Esophagus muscularis mucosa (tissue), 4 donors: ENCODE measurements around the gene ESRRB. TPM values are rescaled to one million over a fixed set of nuclear protein-coding genes. Genes with fewer than 3 reads are reported as not detected.

Source experiments
- DNase-seq: peaks from one replicate; pipeline ENCODE4 v3.0.0-alpha.2; 2017; ENCODE audit errors: extremely low spot score
- H3K27ac ChIP-seq, 4 donors: fragments of 200-600 bp; sonication (generic); replicated peaks in 1 of 4; 1 replicate in 3 of 4; 2 replicates in 1 of 4; pipeline ENCODE4 v1.5.1; 2016 to 2019; ENCODE audit warnings: mild to moderate bottlenecking in 1 of 4
- H3K27me3 ChIP-seq, 4 donors: fragments of 200-600 bp; sonication (generic); one replicate each; pipeline versions ENCODE4 v1.5.1 to v1.6.0; 2016 to 2019
- H3K36me3 ChIP-seq, 4 donors: fragments of 200-600 bp; sonication (generic); one replicate each; pipeline ENCODE4 v1.5.1; 2016 to 2019
- H3K4me1 ChIP-seq, 4 donors: fragments of 200-600 bp; sonication (generic); one replicate each; pipeline ENCODE4 v1.5.1; 2016 to 2019
- H3K4me3 ChIP-seq, 4 donors: fragments of 200-600 bp; sonication (generic); 1 replicate in 2 of 4; 2 replicates in 2 of 4; pipeline ENCODE4 v1.5.1; 2016 to 2019; ENCODE audit warnings: mild to moderate bottlenecking in 4 of 4, moderate library complexity in 1 of 4
- H3K9me3 ChIP-seq, 4 donors: fragments of 200-600 bp; sonication (generic); 1 replicate in 3 of 4; 2 replicates in 1 of 4; pipeline ENCODE4 v1.5.1; 2016 to 2019
- CTCF ChIP-seq, 3 experiments: fragments of 200-600 bp in 2 of 3; fragments of 450-650 bp in 1 of 3; sonication (generic) in 2 of 3; IDR thresholded peaks; one replicate each; pipeline ENCODE4 v1.5.1; 2017 to 2019; ENCODE audit warnings: antibody characterized with exemption in 3 of 3, mild to moderate bottlenecking in 2 of 3, moderate library complexity in 1 of 3
- EP300 ChIP-seq: sonication (generic); formaldehyde crosslinking; IDR thresholded peaks from one replicate; pipeline ENCODE4 v1.6.1; 2017; ENCODE audit warnings: antibody characterized with exemption
- POLR2A ChIP-seq: fragments of 450-650 bp; IDR thresholded peaks from one replicate; pipeline ENCODE4 v1.6.1; 2017; ENCODE audit warnings: antibody characterized with exemption, moderate library complexity, mild to moderate bottlenecking, low read depth
- POLR2AphosphoS5 ChIP-seq, 2 donors: sonication (generic); formaldehyde crosslinking; IDR thresholded peaks; one replicate each; pipeline ENCODE4 v1.6.1; 2017; ENCODE audit warnings: antibody characterized with exemption in 2 of 2
- WGBS: methylation state at CpG from one replicate; pipeline ENCODE4 v1.1.5; 2018; 5-methylcytosine and 5-hydroxymethylcytosine counted together
- intact Hi-C: fragments of 100-400 bp; cut with DNase I; formaldehyde crosslinking; loops from one replicate; pipeline ENCODE4 v1.15.1; 2023
- total RNA-seq, 4 donors: library from RNA; depleted of rRNA; stranded (reverse); fragments of >200 nt; gene quantifications; one replicate each; pipeline versions ENCODE4 v1.1.0 to v1.2.1, GENCODE V29; 2016

Gene ESRRB
- total RNA-seq, 4 donors from 2014 or later, result 0.17 to 0.26 TPM; not detected in 2

- no peak overlapping the region for H3K4me3 ChIP-seq
- intact Hi-C loops, result no loop called here
- H3K27ac ChIP-seq, result no peak overlapping the region
- WGBS, result 73% methylated on average over 13 of the region's 13 CpGs
- H3K36me3 ChIP-seq, result no peaks in the 10 kb centered on the region
- no peaks in the 10 kb centered on the region for H3K9me3 ChIP-seq
- no peaks in the 10 kb centered on the region for H3K27me3 ChIP-seq
- no peaks in the 10 kb centered on the region for H3K4me1 ChIP-seq
- no peak for DNase-seq
- no peak for TF ChIP-seq POLR2A
- TF ChIP-seq CTCF (IDR thresholded peaks at IDR 0.05), result no peak
- no peak for TF ChIP-seq POLR2AphosphoS5 (IDR thresholded peaks at IDR 0.05)
- no peak for TF ChIP-seq EP300
Observed at GRCh38 chr14:76432827-76433752, 57.2 kb downstream of the ESRRB start.

- intact Hi-C loops, result no loop called here
- Histone ChIP-seq H3K27me3 (no peaks in the 10 kb centered on the region), H3K4me1 (no peaks in the 10 kb centered on the region), H3K27ac (no peak overlapping the region), H3K9me3 (no peaks in the 10 kb centered on the region), H3K4me3 (no peak overlapping the region), H3K36me3 (no peaks in the 10 kb centered on the region)
- DNase-seq, result no peak
- WGBS, result 79% methylated on average over 9 of the region's 9 CpGs
- TF ChIP-seq EP300 (no peak), POLR2A (no peak), POLR2AphosphoS5 (IDR thresholded peaks at IDR 0.05) (no peak), CTCF (IDR thresholded peaks at IDR 0.05) (no peak)
Observed at GRCh38 chr14:76434220-76434619, 58.3 kb downstream of the ESRRB start.

- DNase-seq, result no peak
- 96% methylated on average over 18 of the region's 33 CpGs for WGBS
- Histone ChIP-seq H3K27ac (no peak overlapping the region), H3K4me1 (no peaks in the 10 kb centered on the region), H3K9me3 (no peaks in the 10 kb centered on the region), H3K27me3 (no peaks in the 10 kb centered on the region), H3K4me3 (no peak overlapping the region), H3K36me3 (no peaks in the 10 kb centered on the region)
- TF ChIP-seq POLR2AphosphoS5 (IDR thresholded peaks at IDR 0.05), result no peak
- TF ChIP-seq CTCF (IDR thresholded peaks at IDR 0.05), result no peak
- TF ChIP-seq POLR2A, result no peak
- no peak for TF ChIP-seq EP300
- intact Hi-C loops, result no loop called here
Observed at GRCh38 chr14:76439237-76439775, 63.4 kb downstream of the ESRRB start.

- intact Hi-C loops, result no loop called here
- no peak overlapping the region for H3K4me3 ChIP-seq
- no peak overlapping the region for H3K27ac ChIP-seq
- no peak for DNase-seq
- H3K4me1 ChIP-seq, result no peaks in the 10 kb centered on the region
- 77% methylated on average over 2 of the region's 2 CpGs for WGBS
- H3K27me3 ChIP-seq, result no peaks in the 10 kb centered on the region
- no peaks in the 10 kb centered on the region for H3K9me3 ChIP-seq
- no peaks in the 10 kb centered on the region for H3K36me3 ChIP-seq
- TF ChIP-seq POLR2AphosphoS5 (IDR thresholded peaks at IDR 0.05), result no peak
- no peak for TF ChIP-seq CTCF (IDR thresholded peaks at IDR 0.05)
- no peak for TF ChIP-seq EP300
Observed at GRCh38 chr14:76446486-76446885, 70.5 kb downstream of the ESRRB start.
